WTC11 (cell line): ENCODE data around the gene MAN1B1. TPM values are rescaled to one million over a fixed set of nuclear protein-coding genes. Genes with fewer than 3 reads are reported as not detected.

Experiments used
- ATAC-seq: fragments of 200-7000 bp; cut with Tn5 transposase; 2 replicates; pipeline ENCODE4 v1.10.0; 2021; ENCODE audit warnings: mild to moderate bottlenecking, moderate library complexity
- CTCF ChIA-PET: fragments of 300-600 bp; sonication (Branson Sonifier 250); formaldehyde crosslinking; loops from one replicate; lab custom pipeline; 2021; ENCODE audit warnings: antibody characterized with exemption; lab: Charles Lee
- POLR2A ChIA-PET: fragments of 350-600 bp; sonication (Branson Sonifier 250); formaldehyde crosslinking; loops from one replicate; lab custom pipeline; 2021; ENCODE audit warnings: antibody characterized with exemption; lab: Charles Lee
- DNase-seq: peaks from one replicate; pipeline ENCODE4 v3.0.0; 2021; ENCODE audit warnings: low spot score
- H3K27ac Mint-ChIP-seq: 2 replicates; pipeline ENCODE4 v1.8.0; 2021; ENCODE audit warnings: mixed read lengths
- H3K27me3 Mint-ChIP-seq: 2 replicates; pipeline ENCODE4 v1.8.0; 2021; ENCODE audit warnings: low read depth, mild to moderate bottlenecking, moderate library complexity, mixed read lengths
- H3K36me3 Mint-ChIP-seq: 2 replicates; pipeline ENCODE4 v1.8.0; 2021; ENCODE audit warnings: mixed read lengths
- H3K4me1 Mint-ChIP-seq: 2 replicates; pipeline ENCODE4 v1.8.0; 2022; ENCODE audit warnings: mixed read lengths
- H3K4me3 Mint-ChIP-seq: 2 replicates; pipeline ENCODE4 v1.8.0; 2021; ENCODE audit warnings: mild to moderate bottlenecking, moderate library complexity, mixed read lengths
- H3K9me3 Mint-ChIP-seq: 2 replicates; pipeline ENCODE4 v1.8.0; 2021; ENCODE audit warnings: mixed read lengths
- CREB1 ChIP-seq: sonication (generic); formaldehyde crosslinking; IDR thresholded peaks from 2 replicates; pipeline ENCODE4 v1.8.0; 2023; ENCODE audit warnings: mild to moderate bottlenecking, missing genetic modification reagents
- EMX1 ChIP-seq: fragments of 250-450 bp; sonication (Bioruptor Pico); IDR thresholded peaks from 2 replicates; pipeline ENCODE4 v1.8.0; 2021; ENCODE audit warnings: mild to moderate bottlenecking
- ESRRA ChIP-seq: sonication (generic); formaldehyde crosslinking; IDR thresholded peaks from 2 replicates; pipeline ENCODE4 v1.8.1; 2022; ENCODE audit warnings: mild to moderate bottlenecking, missing genetic modification reagents, borderline replicate concordance
- ETV6 ChIP-seq: sonication (generic); formaldehyde crosslinking; IDR thresholded peaks from 2 replicates; pipeline ENCODE4 v1.8.1; 2022; ENCODE audit warnings: mild to moderate bottlenecking, missing genetic modification reagents
- FOXP1 ChIP-seq: sonication (generic); formaldehyde crosslinking; IDR thresholded peaks from 2 replicates; pipeline ENCODE4 v1.8.0; 2022; ENCODE audit warnings: missing genetic modification reagents, mild to moderate bottlenecking, moderate library complexity, borderline replicate concordance
- GRHL2 ChIP-seq: fragments of 250-450 bp; sonication (Bioruptor Pico); IDR thresholded peaks from 2 replicates; pipeline ENCODE4 v1.8.0; 2022; ENCODE audit warnings: mild to moderate bottlenecking, moderate library complexity; ENCODE audit not compliant: insufficient replicate concordance, severe bottlenecking
- IRF2 ChIP-seq: sonication (generic); formaldehyde crosslinking; IDR thresholded peaks from 2 replicates; pipeline ENCODE4 v1.8.0; 2022; ENCODE audit warnings: low read depth, missing genetic modification reagents, borderline replicate concordance
- KAT7 ChIP-seq: sonication (generic); formaldehyde crosslinking; IDR thresholded peaks from 2 replicates; pipeline ENCODE4 v1.8.1; 2023; ENCODE audit warnings: missing genetic modification reagents, mild to moderate bottlenecking, borderline replicate concordance
- MXD4 ChIP-seq: fragments of 250-450 bp; sonication (Bioruptor Pico); IDR thresholded peaks from 2 replicates; pipeline ENCODE4 v1.8.0; 2021; ENCODE audit warnings: mild to moderate bottlenecking, moderate library complexity, borderline replicate concordance
- NR3C1 ChIP-seq: sonication (generic); formaldehyde crosslinking; conservative IDR thresholded peaks from 2 replicates; pipeline ENCODE4 v1.8.1; 2023; ENCODE audit warnings: low read depth, mild to moderate bottlenecking, missing genetic modification reagents
- SOX15 ChIP-seq: fragments of 250-450 bp; sonication (Bioruptor Pico); IDR thresholded peaks from 2 replicates; pipeline ENCODE4 v1.9.0; 2021; ENCODE audit warnings: mild to moderate bottlenecking
- ZNF121 ChIP-seq: sonication (generic); formaldehyde crosslinking; IDR thresholded peaks from 2 replicates; pipeline ENCODE4 v1.8.0; 2023; ENCODE audit warnings: missing genetic modification reagents
- ZNF317 ChIP-seq: sonication (generic); formaldehyde crosslinking; IDR thresholded peaks from 2 replicates; pipeline ENCODE4 v1.8.1; 2023; ENCODE audit warnings: low read depth, mild to moderate bottlenecking, moderate library complexity, missing genetic modification reagents, borderline replicate concordance
- ZNF396 ChIP-seq: fragments of 250-450 bp; sonication (Bioruptor Pico); IDR thresholded peaks from 2 replicates; pipeline ENCODE4 v1.8.0; 2021; ENCODE audit warnings: mild to moderate bottlenecking, moderate library complexity, borderline replicate concordance
- total RNA-seq: library from RNA; stranded (reverse); gene quantifications from 3 replicates; pipeline ENCODE4 v1.2.3, GENCODE V29; 2021
- TF ChIP-seq, protein P1 (sequence below): sonication (generic); formaldehyde crosslinking; IDR thresholded peaks from 2 replicates; pipeline ENCODE4 v1.8.1; 2023; ENCODE audit warnings: mild to moderate bottlenecking, missing genetic modification reagents, borderline replicate concordance
- TF ChIP-seq, protein P2 (sequence below): sonication (generic); formaldehyde crosslinking; IDR thresholded peaks from 2 replicates; pipeline ENCODE4 v1.8.0; 2022; ENCODE audit warnings: mild to moderate bottlenecking, missing genetic modification reagents
- TF ChIP-seq, protein P3 (sequence below): sonication (generic); formaldehyde crosslinking; IDR thresholded peaks from 2 replicates; pipeline ENCODE4 v1.8.1; 2022; ENCODE audit warnings: low read depth, missing genetic modification reagents, borderline replicate concordance
- TF ChIP-seq, protein P4 (sequence below): fragments of 250-450 bp; sonication (Bioruptor Pico); IDR thresholded peaks from 2 replicates; pipeline ENCODE4 v1.8.0; 2021; ENCODE audit warnings: mild to moderate bottlenecking

The MAN1B1 gene
- total RNA-seq, 1 experiment from 2014 or later: 57.1 TPM

DNA sequence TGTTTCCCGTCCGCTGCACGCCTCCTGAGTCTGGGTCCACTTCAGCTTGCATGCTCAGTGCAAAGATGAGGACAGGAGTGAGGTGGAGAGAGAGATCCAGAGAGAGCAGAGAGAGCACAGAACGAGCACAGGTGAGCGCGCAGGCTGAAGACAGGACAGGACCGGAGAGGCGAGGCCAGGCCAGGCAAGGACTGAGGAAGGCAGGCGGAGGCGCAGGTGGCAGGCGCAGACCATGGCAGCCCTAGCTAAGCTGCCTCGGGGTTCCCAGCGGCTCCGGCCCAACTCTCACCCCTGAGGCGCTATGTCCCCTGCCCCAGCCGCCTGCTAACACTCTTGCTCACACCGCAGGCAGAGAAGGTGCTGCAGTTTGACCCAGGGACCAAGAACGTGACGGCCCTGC is 61.9 kb downstream of the MAN1B1 start:
- H3K4me3 Mint-ChIP-seq: no peak overlapping the region
- CTCF ChIA-PET: interaction anchor here (1.0 to 1.7 kb wide), 6 partner anchors 14 to 306 kb away, joined by 3 to 8 read pairs (median 4); partner anchors contain the start of genes AJM1, NPDC1 and TPRN
- no peaks in the 10 kb centered on the region; the same call in 1 of the 2 replicates for H3K4me1 Mint-ChIP-seq
- no peaks in the 10 kb centered on the region for H3K36me3 Mint-ChIP-seq
- no peak overlapping the region for H3K27ac Mint-ChIP-seq
- peaks cover 5% of the 10 kb centered on the region; the same call in 1 of the 2 replicates for H3K27me3 Mint-ChIP-seq
- no peaks in the 10 kb centered on the region for H3K9me3 Mint-ChIP-seq
- POLR2A ChIA-PET: no interaction called here
- DNase-seq: no peak
- ATAC-seq: no peak
- no peak for TF ChIP-seq GRHL2 (CRISPR knock-in tag)
- TF ChIP-seq FOXP1 (CRISPR knock-in tag): no peak
- TF ChIP-seq MXD4: no peak
- TF ChIP-seq, protein P1, sequence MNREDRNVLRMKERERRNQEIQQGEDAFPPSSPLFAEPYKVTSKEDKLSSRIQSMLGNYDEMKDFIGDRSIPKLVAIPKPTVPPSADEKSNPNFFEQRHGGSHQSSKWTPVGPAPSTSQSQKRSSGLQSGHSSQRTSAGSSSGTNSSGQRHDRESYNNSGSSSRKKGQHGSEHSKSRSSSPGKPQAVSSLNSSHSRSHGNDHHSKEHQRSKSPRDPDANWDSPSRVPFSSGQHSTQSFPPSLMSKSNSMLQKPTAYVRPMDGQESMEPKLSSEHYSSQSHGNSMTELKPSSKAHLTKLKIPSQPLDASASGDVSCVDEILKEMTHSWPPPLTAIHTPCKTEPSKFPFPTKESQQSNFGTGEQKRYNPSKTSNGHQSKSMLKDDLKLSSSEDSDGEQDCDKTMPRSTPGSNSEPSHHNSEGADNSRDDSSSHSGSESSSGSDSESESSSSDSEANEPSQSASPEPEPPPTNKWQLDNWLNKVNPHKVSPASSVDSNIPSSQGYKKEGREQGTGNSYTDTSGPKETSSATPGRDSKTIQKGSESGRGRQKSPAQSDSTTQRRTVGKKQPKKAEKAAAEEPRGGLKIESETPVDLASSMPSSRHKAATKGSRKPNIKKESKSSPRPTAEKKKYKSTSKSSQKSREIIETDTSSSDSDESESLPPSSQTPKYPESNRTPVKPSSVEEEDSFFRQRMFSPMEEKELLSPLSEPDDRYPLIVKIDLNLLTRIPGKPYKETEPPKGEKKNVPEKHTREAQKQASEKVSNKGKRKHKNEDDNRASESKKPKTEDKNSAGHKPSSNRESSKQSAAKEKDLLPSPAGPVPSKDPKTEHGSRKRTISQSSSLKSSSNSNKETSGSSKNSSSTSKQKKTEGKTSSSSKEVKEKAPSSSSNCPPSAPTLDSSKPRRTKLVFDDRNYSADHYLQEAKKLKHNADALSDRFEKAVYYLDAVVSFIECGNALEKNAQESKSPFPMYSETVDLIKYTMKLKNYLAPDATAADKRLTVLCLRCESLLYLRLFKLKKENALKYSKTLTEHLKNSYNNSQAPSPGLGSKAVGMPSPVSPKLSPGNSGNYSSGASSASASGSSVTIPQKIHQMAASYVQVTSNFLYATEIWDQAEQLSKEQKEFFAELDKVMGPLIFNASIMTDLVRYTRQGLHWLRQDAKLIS (CRISPR knock-in tag): no peak
- TF ChIP-seq, all 79 proteins: peak for 0

DNA sequence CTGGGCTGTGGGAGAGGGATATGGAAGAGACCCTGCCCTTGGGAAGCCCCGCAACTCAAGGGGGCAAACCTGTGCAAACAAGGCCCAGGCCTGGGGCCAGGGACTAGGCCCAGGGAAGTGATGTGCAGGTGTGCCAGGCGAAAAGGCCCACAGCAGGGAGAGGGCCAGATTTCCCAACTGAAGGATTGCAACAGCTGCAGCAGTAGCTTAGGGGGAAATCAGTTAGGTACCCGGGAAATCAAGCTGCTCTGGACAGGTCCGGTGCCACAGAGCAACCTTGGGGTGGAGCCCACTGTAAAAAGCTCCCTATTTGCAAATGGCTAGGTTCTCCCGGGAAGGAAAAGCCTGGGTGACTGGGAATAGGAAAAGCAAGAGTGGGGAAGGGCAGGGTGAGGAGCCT is 62.6 kb downstream of the MAN1B1 start:
- Mint-ChIP-seq H3K36me3 (no peaks in the 10 kb centered on the region), H3K4me3 (no peak overlapping the region), H3K27ac (no peak overlapping the region), H3K4me1 (no peaks in the 10 kb centered on the region; the same call in 1 of the 2 replicates), H3K9me3 (no peaks in the 10 kb centered on the region), H3K27me3 (peaks cover 2% of the 10 kb centered on the region; the same call in 1 of the 2 replicates)
- TF ChIP-seq, protein P2, sequence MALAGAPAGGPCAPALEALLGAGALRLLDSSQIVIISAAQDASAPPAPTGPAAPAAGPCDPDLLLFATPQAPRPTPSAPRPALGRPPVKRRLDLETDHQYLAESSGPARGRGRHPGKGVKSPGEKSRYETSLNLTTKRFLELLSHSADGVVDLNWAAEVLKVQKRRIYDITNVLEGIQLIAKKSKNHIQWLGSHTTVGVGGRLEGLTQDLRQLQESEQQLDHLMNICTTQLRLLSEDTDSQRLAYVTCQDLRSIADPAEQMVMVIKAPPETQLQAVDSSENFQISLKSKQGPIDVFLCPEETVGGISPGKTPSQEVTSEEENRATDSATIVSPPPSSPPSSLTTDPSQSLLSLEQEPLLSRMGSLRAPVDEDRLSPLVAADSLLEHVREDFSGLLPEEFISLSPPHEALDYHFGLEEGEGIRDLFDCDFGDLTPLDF (CRISPR knock-in tag): no peak
- TF ChIP-seq IRF2: no peak
- no peak for TF ChIP-seq NR3C1
- TF ChIP-seq ZNF121 (CRISPR knock-in tag): no peak
- TF ChIP-seq CREB1 (CRISPR knock-in tag): no peak
- TF ChIP-seq ETV6: no peak
- TF ChIP-seq KAT7 (CRISPR knock-in tag): no peak
- no peak for TF ChIP-seq EMX1 (CRISPR knock-in tag)
- no peak for TF ChIP-seq MXD4
- TF ChIP-seq, protein P3, sequence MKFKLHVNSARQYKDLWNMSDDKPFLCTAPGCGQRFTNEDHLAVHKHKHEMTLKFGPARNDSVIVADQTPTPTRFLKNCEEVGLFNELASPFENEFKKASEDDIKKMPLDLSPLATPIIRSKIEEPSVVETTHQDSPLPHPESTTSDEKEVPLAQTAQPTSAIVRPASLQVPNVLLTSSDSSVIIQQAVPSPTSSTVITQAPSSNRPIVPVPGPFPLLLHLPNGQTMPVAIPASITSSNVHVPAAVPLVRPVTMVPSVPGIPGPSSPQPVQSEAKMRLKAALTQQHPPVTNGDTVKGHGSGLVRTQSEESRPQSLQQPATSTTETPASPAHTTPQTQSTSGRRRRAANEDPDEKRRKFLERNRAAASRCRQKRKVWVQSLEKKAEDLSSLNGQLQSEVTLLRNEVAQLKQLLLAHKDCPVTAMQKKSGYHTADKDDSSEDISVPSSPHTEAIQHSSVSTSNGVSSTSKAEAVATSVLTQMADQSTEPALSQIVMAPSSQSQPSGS (CRISPR knock-in tag): no peak
- no peak for TF ChIP-seq ZNF396 (CRISPR knock-in tag)
- TF ChIP-seq ESRRA (CRISPR knock-in tag): no peak
- TF ChIP-seq ZNF317 (CRISPR knock-in tag): no peak
- TF ChIP-seq, protein P4, sequence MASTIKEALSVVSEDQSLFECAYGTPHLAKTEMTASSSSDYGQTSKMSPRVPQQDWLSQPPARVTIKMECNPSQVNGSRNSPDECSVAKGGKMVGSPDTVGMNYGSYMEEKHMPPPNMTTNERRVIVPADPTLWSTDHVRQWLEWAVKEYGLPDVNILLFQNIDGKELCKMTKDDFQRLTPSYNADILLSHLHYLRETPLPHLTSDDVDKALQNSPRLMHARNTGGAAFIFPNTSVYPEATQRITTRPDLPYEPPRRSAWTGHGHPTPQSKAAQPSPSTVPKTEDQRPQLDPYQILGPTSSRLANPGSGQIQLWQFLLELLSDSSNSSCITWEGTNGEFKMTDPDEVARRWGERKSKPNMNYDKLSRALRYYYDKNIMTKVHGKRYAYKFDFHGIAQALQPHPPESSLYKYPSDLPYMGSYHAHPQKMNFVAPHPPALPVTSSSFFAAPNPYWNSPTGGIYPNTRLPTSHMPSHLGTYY (CRISPR knock-in tag): no peak
- no peak for TF ChIP-seq SOX15 (CRISPR knock-in tag)
- ChIA-PET POLR2A (interaction anchor here (0.5 kb wide), 1 partner anchor 14 kb away, joined by 4 read pairs; no protein-coding TSS in a partner anchor), CTCF (interaction anchor here (0.8 to 3.6 kb wide), 8 partner anchors 13 to 307 kb away, joined by 3 to 19 read pairs (median 5); partner anchors contain the start of genes AJM1 and NPDC1)
- no peak for ATAC-seq
- no peak for DNase-seq
